Measurements from ENCODE around the gene CPS1.

CPS1 gene

DNA sequence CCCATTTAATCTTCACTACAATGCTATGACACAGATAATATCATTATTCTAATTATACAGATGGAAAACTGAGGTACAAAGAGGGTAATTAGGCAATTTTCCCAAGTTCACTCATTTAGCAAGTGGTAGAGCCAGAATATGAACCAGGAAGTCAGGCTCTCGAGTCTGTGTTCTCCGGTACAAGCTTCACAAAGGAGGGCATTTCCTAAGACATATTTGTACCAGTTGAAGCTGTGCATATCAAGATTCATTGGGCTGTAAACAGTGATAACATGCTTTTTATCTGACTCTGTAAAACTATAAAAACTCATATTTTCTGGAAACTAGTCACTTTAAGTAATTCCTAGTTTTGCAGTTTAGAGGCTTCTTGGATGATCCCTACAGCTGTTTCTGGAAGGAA is 23.0 kb upstream of the CPS1 start:
- TF ChIP-seq POLR2AphosphoS5 (IDR thresholded peaks at IDR 0.05; ENCODE audit: low read depth, low read length) = no peak
- no peak for TF ChIP-seq TAF1 (IDR thresholded peaks at IDR 0.05; ENCODE audit: borderline replicate concordance, insufficient read depth, low read length)
- TF ChIP-seq REST (IDR thresholded peaks at IDR 0.05; ENCODE audit: insufficient read depth in 1 of 2, low read depth in 2 of 2, low read length in 2 of 2) = no peak
- no peak for TF ChIP-seq FOXP2 (optimal IDR thresholded peaks at IDR 0.05; ENCODE audit: borderline replicate concordance, extremely low read depth, extremely low read length, insufficient read depth)
- TF ChIP-seq SIN3A (IDR thresholded peaks at IDR 0.05; ENCODE audit: borderline replicate concordance, insufficient read depth, low read length) = no peak

DNA sequence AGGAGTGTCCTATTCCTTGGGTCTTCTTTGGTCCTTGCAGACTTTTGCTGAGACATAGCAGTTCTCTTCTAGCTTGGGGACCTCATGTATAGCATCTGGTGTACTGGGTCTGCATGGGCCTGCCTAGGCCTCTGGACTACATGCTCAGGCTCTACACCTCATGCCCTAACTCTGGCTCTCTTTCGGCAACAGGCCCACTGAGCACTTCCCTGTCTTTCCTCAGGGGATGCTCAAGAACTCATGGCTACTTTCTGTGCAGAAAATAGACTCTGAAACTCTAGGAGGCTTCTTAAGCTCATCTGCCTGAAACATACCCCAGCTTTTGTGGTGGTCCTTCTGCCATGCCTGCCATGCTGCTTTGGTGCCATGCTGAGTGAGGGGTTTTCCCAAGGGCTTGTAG is 21.5 kb upstream of the CPS1 start:
- TF ChIP-seq TAF1 (IDR thresholded peaks at IDR 0.05; ENCODE audit: borderline replicate concordance, insufficient read depth, low read length) = no peak
- no peak for TF ChIP-seq FOXP2 (optimal IDR thresholded peaks at IDR 0.05; ENCODE audit: borderline replicate concordance, extremely low read depth, extremely low read length, insufficient read depth)
- TF ChIP-seq REST (IDR thresholded peaks at IDR 0.05; ENCODE audit: insufficient read depth in 1 of 2, low read depth in 2 of 2, low read length in 2 of 2) = no peak
- no peak for TF ChIP-seq POLR2AphosphoS5 (IDR thresholded peaks at IDR 0.05; ENCODE audit: low read depth, low read length)
- no peak for TF ChIP-seq SIN3A (IDR thresholded peaks at IDR 0.05; ENCODE audit: borderline replicate concordance, insufficient read depth, low read length)

DNA sequence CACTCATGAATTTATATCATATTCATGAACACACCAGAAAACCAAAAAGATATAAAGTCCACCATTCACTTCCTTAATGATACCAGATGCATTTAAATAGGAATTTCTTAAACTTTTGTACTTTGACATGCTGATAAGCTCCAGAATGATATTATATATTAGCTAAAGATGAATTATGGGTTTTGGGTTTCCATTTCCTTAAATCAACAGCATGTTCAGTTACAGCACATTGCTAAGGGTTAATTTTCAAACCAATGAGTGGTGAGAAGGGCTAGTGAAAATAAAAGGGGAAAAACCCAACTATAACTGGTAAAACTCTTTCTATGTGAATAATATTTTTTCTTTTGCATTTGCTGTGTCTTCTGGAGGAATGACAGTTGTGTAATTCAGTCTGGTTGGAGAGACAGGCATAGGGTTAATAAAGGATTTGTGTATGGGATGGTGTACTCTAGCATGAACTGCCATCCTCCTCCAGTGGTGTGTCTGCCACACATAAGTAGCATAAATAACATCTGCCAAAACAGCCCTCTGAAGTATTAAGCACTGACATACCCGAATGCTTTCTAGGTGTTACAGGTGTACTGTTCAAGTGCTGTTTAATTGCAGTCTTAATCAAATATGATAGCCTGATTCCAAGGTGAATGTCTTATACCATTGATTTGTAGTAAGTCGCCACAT is 19.3 kb upstream of the CPS1 start:
- TF ChIP-seq POLR2AphosphoS5 (IDR thresholded peaks at IDR 0.05; ENCODE audit: low read depth, low read length) (no peak), TAF1 (IDR thresholded peaks at IDR 0.05; ENCODE audit: borderline replicate concordance, insufficient read depth, low read length) (no peak), REST (IDR thresholded peaks at IDR 0.05; ENCODE audit: insufficient read depth in 1 of 2, low read depth in 2 of 2, low read length in 2 of 2) (no peak), FOXP2 (optimal IDR thresholded peaks at IDR 0.05; ENCODE audit: borderline replicate concordance, extremely low read depth, extremely low read length, insufficient read depth) (no peak), SIN3A (IDR thresholded peaks at IDR 0.05; ENCODE audit: borderline replicate concordance, insufficient read depth, low read length) (no peak)

GRCh38 chr2:210539035-210539434 is 17.4 kb upstream of the CPS1 start:
- no peak for TF ChIP-seq REST (IDR thresholded peaks at IDR 0.05; ENCODE audit: insufficient read depth in 1 of 2, low read depth in 2 of 2, low read length in 2 of 2)
- no peak for TF ChIP-seq SIN3A (IDR thresholded peaks at IDR 0.05; ENCODE audit: borderline replicate concordance, insufficient read depth, low read length)
- TF ChIP-seq POLR2AphosphoS5 (IDR thresholded peaks at IDR 0.05; ENCODE audit: low read depth, low read length) = no peak
- TF ChIP-seq TAF1 (IDR thresholded peaks at IDR 0.05; ENCODE audit: borderline replicate concordance, insufficient read depth, low read length) = no peak
- TF ChIP-seq FOXP2 (optimal IDR thresholded peaks at IDR 0.05; ENCODE audit: borderline replicate concordance, extremely low read depth, extremely low read length, insufficient read depth) = no peak

Data from PFSK-1 (cell line).